Measurements from ENCODE around the gene TKTL1.

- TF ChIP-seq CTCF (IDR thresholded peaks at IDR 0.05) (no peak), EP300 (IDR thresholded peaks at IDR 0.05) (no peak)
Observed at GRCh38 chrX:154372612-154373022, 77.0 kb downstream of the TKTL1 start.
